HCT116 (cell line): ENCODE results near the gene ALCAM.

ENCODE experiments used
- EZH2 ChIP-seq: fragments of 200-600 bp; sonication (generic); IDR thresholded peaks from 2 replicates; pipeline ENCODE4 v1.6.1; 2017; ENCODE audit warnings: antibody characterized with exemption, mixed run types
- POLR2A ChIP-seq: IDR thresholded peaks from 2 replicates; pipeline ENCODE4 v1.7.0; 2011; ENCODE audit warnings: borderline replicate concordance; ENCODE audit not compliant: insufficient read depth, insufficient read length; ENCODE audit errors: extremely low read depth
- POLR2AphosphoS5 ChIP-seq: IDR thresholded peaks from 2 replicates; pipeline ENCODE4 v1.6.1; 2011; ENCODE audit warnings: mild to moderate bottlenecking, low read depth, low read length, moderate library complexity
- TF ChIP-seq, protein P1 (sequence below): IDR thresholded peaks from 2 replicates; pipeline ENCODE4 v1.6.1; 2012
- TF ChIP-seq, protein P2 (sequence below), 3 experiments: fragments of 200-600 bp in 1 of 3; sonication (generic) in 1 of 3; IDR thresholded peaks in 2 of 3; conservative IDR thresholded peaks in 1 of 3; 2 replicates each; pipeline ENCODE4 v1.5.1; 2012 to 2017; ENCODE audit warnings: low read depth in 2 of 3, low read length in 2 of 3, antibody characterized with exemption in 1 of 3, borderline replicate concordance in 1 of 3, control low read depth in 1 of 3, mild to moderate bottlenecking in 1 of 3, mixed read lengths in 1 of 3, mixed run types in 1 of 3, moderate library complexity in 1 of 3; ENCODE audit not compliant: insufficient read depth in 1 of 3
- TF ChIP-seq, protein P3 (sequence below): IDR thresholded peaks from 2 replicates; pipeline ENCODE4 v1.6.1; 2012
- TF ChIP-seq, protein P4 (sequence below): IDR thresholded peaks from 2 replicates; pipeline ENCODE4 v1.6.1; 2011; ENCODE audit warnings: mild to moderate bottlenecking, low read length, moderate library complexity; ENCODE audit not compliant: insufficient replicate concordance; ENCODE audit errors: extremely low read depth

DNA sequence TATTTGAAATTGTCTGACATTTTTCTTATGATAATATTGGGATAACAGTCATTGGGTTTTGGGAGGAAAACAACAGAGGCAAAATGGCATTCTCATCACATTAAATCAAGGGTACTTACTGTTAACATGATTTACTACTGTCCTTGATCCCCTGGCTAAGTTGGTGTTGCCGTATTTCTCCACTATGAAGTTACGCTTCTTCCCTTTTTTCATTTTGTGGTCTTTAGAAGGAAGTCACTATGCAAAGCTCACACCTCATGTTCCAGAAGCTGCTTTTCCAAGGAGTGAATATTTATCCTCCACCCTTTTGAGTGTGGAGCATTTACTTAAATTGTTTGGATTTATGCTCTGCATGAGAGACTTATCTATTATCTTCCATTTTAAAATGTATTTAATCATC is 63.7 kb downstream of the ALCAM start:
- TF ChIP-seq POLR2AphosphoS5 (no peak), EZH2 (no peak), POLR2A (no peak)
- TF ChIP-seq, protein P1, sequence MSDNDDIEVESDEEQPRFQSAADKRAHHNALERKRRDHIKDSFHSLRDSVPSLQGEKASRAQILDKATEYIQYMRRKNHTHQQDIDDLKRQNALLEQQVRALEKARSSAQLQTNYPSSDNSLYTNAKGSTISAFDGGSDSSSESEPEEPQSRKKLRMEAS = no peak
- TF ChIP-seq, protein P2, sequence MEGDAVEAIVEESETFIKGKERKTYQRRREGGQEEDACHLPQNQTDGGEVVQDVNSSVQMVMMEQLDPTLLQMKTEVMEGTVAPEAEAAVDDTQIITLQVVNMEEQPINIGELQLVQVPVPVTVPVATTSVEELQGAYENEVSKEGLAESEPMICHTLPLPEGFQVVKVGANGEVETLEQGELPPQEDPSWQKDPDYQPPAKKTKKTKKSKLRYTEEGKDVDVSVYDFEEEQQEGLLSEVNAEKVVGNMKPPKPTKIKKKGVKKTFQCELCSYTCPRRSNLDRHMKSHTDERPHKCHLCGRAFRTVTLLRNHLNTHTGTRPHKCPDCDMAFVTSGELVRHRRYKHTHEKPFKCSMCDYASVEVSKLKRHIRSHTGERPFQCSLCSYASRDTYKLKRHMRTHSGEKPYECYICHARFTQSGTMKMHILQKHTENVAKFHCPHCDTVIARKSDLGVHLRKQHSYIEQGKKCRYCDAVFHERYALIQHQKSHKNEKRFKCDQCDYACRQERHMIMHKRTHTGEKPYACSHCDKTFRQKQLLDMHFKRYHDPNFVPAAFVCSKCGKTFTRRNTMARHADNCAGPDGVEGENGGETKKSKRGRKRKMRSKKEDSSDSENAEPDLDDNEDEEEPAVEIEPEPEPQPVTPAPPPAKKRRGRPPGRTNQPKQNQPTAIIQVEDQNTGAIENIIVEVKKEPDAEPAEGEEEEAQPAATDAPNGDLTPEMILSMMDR (IDR thresholded peaks at IDR 0.05 in 2 of 3, conservative IDR thresholded peaks at IDR 0.05 in 1 of 3; ENCODE audit: borderline replicate concordance in 1 of 3, insufficient read depth in 1 of 3, low read depth in 2 of 3, low read length in 2 of 3) = no peak
- TF ChIP-seq, protein P3, sequence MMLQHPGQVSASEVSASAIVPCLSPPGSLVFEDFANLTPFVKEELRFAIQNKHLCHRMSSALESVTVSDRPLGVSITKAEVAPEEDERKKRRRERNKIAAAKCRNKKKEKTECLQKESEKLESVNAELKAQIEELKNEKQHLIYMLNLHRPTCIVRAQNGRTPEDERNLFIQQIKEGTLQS = no peak
- TF ChIP-seq, protein P4, sequence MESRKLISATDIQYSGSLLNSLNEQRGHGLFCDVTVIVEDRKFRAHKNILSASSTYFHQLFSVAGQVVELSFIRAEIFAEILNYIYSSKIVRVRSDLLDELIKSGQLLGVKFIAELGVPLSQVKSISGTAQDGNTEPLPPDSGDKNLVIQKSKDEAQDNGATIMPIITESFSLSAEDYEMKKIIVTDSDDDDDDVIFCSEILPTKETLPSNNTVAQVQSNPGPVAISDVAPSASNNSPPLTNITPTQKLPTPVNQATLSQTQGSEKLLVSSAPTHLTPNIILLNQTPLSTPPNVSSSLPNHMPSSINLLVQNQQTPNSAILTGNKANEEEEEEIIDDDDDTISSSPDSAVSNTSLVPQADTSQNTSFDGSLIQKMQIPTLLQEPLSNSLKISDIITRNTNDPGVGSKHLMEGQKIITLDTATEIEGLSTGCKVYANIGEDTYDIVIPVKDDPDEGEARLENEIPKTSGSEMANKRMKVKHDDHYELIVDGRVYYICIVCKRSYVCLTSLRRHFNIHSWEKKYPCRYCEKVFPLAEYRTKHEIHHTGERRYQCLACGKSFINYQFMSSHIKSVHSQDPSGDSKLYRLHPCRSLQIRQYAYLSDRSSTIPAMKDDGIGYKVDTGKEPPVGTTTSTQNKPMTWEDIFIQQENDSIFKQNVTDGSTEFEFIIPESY = no peak
